ENCODE results near the gene ZNFX1.
"Not testable (repeated sequence)": the region's sequence is repeated elsewhere in the genome, so short reads cannot be mapped to it uniquely, and the experiment has no call there.

The ZNFX1 gene

DNA sequence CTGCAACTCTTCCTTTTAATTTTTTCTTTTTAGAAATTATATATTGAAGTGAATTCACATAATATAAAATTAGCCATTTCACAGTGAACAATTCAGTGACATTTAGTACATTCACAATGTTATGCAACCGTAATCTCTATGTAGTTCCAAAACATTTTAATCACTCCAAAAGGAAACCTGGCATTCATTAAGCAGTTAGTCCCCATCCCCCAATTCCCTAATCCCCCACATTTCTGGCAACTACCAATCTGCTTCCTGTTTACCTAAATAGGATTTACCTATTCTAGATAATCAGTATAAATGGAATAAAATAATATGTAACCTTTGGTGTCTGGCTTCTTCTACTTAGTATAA is 67.1 kb downstream of the ZNFX1 start:
- Mint-ChIP-seq H3K27me3 (ENCODE audit: low read depth) (no peaks in the 10 kb centered on the region), H3K9me3 (peaks cover 11% of the 10 kb centered on the region), H3K27ac (no peak overlapping the region), H3K4me3 (no peak overlapping the region), H3K4me1 (ENCODE audit: low read depth) (no peaks in the 10 kb centered on the region), H3K36me3 (ENCODE audit: low read depth) (no peaks in the 10 kb centered on the region)
- no peak for DNase-seq (ENCODE audit: low spot score)

- no peak for DNase-seq (ENCODE audit: low spot score)
- H3K4me3 Mint-ChIP-seq: no peak overlapping the region
- H3K27ac Mint-ChIP-seq: no peak overlapping the region
Measured at GRCh38 chr20:49210101-49210756, 67.6 kb downstream of the ZNFX1 start.

GRCh38 chr20:49207076-49207475 is 70.8 kb downstream of the ZNFX1 start:
- Mint-ChIP-seq H3K27me3 (ENCODE audit: low read depth) (no peaks in the 10 kb centered on the region), H3K27ac (no peak overlapping the region), H3K4me3 (no peak overlapping the region), H3K36me3 (ENCODE audit: low read depth) (no peaks in the 10 kb centered on the region), H3K9me3 (peaks cover 11% of the 10 kb centered on the region), H3K4me1 (ENCODE audit: low read depth) (no peaks in the 10 kb centered on the region)
- DNase-seq (ENCODE audit: low spot score): no peak

More at GRCh38 chr20:49210101-49210756, 67.6 kb downstream of the ZNFX1 start:
- Mint-ChIP-seq H3K27me3 (ENCODE audit: low read depth) (no peaks in the 10 kb centered on the region), H3K9me3 (peaks cover 11% of the 10 kb centered on the region), H3K4me1 (ENCODE audit: low read depth) (no peaks in the 10 kb centered on the region), H3K36me3 (ENCODE audit: low read depth) (no peaks in the 10 kb centered on the region)

- Mint-ChIP-seq H3K27me3 (ENCODE audit: low read depth) (no peaks in the 10 kb centered on the region), H3K4me1 (ENCODE audit: low read depth) (no peaks in the 10 kb centered on the region), H3K9me3 (no peaks in the 10 kb centered on the region), H3K4me3 (no peak overlapping the region), H3K27ac (no peak overlapping the region), H3K36me3 (ENCODE audit: low read depth) (no peaks in the 10 kb centered on the region)
- no peak for DNase-seq (ENCODE audit: low spot score)
Measured at GRCh38 chr20:49203746-49204145, 74.1 kb downstream of the ZNFX1 start.

DNA sequence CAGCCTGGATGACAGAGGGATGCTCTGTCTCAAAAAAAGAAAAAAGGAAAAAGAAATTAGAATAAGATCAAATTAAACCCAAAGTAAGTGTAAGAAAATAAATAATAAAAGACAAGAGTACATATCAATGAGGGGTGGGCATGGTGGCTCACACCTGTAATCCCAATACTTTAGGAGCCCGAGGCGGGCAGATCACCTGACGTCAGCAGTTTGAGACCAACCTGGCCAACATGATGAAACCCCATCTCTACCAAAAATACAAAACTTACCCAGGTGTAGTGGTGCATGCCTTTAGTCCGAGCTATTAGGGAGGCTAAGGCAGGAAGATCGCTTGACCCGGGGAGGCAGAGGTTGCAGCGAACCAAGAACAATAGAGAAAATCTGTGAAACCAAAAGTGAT is 74.8 kb downstream of the ZNFX1 start:
- no peaks in the 10 kb centered on the region for H3K9me3 Mint-ChIP-seq
- H3K4me1 Mint-ChIP-seq (ENCODE audit: low read depth): no peaks in the 10 kb centered on the region
- no peak overlapping the region for H3K4me3 Mint-ChIP-seq
- DNase-seq (ENCODE audit: low spot score): no peak
- no peaks in the 10 kb centered on the region for H3K36me3 Mint-ChIP-seq (ENCODE audit: low read depth)
- H3K27me3 Mint-ChIP-seq (ENCODE audit: low read depth): no peaks in the 10 kb centered on the region
- H3K27ac Mint-ChIP-seq: no peak overlapping the region

DNA sequence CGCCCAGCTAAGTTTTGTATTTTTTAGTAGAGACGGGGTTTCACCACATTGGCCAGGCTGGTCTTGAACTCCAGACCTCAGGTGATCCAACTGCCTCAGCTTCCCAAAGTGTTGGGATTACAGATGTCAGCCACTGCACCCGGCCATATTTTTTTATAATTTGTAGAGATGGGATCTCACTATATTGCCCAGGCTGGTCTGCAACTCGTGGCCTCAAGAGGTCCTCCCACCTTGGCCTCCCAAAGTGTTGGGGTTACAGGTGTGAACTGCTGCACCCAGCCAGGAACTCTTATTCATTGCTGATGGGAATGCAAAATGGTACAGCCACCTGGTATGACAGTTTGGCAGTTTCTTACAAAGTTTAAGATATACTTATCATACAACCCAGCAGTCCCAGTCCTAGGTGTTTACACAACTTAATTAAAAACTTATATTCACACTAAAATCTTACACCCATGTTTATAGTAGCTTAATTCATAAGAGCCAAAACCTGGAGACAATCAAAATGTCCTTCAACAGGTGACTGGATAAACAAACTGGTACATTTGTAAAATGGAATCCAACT is 78.0 kb downstream of the ZNFX1 start:
- H3K9me3 Mint-ChIP-seq: no peaks in the 10 kb centered on the region
- no peaks in the 10 kb centered on the region for H3K4me1 Mint-ChIP-seq (ENCODE audit: low read depth)
- H3K36me3 Mint-ChIP-seq (ENCODE audit: low read depth): no peaks in the 10 kb centered on the region
- H3K27ac Mint-ChIP-seq: no peak overlapping the region
- no peak overlapping the region for H3K4me3 Mint-ChIP-seq
- H3K27me3 Mint-ChIP-seq (ENCODE audit: low read depth): no peaks in the 10 kb centered on the region
- DNase-seq (ENCODE audit: low spot score): no peak

DNA sequence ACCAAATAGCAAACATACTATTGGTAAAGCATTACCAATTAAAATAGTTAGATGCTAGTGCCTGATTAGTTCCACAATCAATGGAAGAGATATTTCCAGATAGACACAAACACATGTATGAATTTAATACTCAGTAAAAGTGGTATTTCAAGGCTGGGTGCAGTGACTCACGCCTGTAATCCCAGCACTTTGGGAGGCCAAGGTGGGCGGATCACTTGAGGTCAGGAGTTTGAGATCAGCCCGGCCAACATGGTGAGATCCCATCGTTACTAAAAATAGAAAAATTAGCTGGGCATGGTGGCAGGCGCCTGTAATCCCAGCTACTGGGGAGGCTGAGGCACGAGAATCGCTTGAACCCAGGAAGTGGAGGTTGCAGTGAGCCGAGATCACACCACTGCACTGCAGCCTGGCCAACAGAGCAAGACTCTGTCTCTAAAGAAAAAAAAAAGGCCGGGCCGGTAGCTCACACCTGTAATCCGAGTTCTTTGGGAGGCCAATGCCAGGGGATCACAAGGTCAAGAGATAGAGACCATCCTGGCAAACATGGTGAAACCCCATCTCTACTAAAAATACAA is 84.8 kb downstream of the ZNFX1 start:
- H3K36me3 Mint-ChIP-seq (ENCODE audit: low read depth); H3K27ac Mint-ChIP-seq; H3K27me3 Mint-ChIP-seq (ENCODE audit: low read depth): not testable (repeated sequence)

More for the DNA sequence above, 84.8 kb downstream of the ZNFX1 start:
- not testable (repeated sequence) for H3K4me1 Mint-ChIP-seq (ENCODE audit: low read depth); H3K9me3 Mint-ChIP-seq; H3K4me3 Mint-ChIP-seq; DNase-seq (ENCODE audit: low spot score)

All from T-helper 2 cell treated with Interferon-gamma antibody and Interleukin-4, amounts not matched to agents 5 μg/mL and 100 μg/mL, for 36 hours (primary cell).